Esophagus squamous epithelium (tissue), 4 donors: ENCODE data around the gene SKI.

Experiments used
- POLR2A ChIP-seq, 4 donors: fragments of 450-650 bp; IDR thresholded peaks; one replicate each; pipeline ENCODE4 v1.6.1; 2017; ENCODE audit warnings: antibody characterized with exemption in 4 of 4, mild to moderate bottlenecking in 4 of 4, moderate library complexity in 3 of 4
- TF ChIP-seq, protein P1 (sequence below), 6 experiments: fragments of 450-650 bp in 4 of 6; fragments of 200-600 bp in 2 of 6; sonication (generic) in 2 of 6; IDR thresholded peaks; one replicate each; pipeline ENCODE4 v1.5.1; 2016 to 2019; ENCODE audit warnings: antibody characterized with exemption in 6 of 6, mild to moderate bottlenecking in 4 of 6, moderate library complexity in 4 of 6

DNA sequence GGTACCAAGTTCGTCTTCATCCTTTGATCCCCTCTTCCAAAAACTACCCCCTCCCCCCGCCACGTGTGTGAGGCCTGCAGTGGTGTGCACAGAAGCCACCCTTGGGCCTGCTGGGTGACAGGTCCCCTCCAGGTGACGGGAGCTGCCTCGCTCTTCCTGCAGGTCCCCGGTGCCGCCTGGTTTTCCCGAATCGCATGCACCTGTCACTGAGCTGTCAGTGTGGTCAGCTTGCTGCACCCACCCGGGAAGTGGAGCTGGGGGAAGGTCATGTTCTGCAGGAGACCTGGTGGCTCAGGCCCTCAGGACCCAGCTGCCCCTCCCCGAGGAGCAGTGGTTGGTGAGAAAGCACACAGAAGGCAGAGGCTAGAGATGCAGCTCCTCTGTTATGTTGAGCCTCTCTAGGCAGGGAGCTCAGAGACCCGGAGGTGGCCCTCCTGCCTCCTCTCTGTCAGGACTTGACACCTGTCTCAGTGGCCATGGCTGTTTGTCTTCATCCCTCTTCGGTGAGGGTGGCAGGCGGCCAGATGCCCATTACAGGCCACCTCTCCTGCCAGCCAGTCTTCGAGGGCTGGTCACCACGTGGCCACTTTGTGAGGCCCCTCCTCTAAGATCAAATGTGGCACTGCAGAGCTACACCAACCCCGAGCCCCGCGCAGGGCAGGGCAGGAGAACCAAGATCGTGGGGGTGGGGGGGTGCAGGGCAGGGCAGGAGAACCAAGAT is 60.9 kb downstream of the SKI start:
- no peak for TF ChIP-seq POLR2A (IDR thresholded peaks at IDR 0.05)
- TF ChIP-seq, protein P1, sequence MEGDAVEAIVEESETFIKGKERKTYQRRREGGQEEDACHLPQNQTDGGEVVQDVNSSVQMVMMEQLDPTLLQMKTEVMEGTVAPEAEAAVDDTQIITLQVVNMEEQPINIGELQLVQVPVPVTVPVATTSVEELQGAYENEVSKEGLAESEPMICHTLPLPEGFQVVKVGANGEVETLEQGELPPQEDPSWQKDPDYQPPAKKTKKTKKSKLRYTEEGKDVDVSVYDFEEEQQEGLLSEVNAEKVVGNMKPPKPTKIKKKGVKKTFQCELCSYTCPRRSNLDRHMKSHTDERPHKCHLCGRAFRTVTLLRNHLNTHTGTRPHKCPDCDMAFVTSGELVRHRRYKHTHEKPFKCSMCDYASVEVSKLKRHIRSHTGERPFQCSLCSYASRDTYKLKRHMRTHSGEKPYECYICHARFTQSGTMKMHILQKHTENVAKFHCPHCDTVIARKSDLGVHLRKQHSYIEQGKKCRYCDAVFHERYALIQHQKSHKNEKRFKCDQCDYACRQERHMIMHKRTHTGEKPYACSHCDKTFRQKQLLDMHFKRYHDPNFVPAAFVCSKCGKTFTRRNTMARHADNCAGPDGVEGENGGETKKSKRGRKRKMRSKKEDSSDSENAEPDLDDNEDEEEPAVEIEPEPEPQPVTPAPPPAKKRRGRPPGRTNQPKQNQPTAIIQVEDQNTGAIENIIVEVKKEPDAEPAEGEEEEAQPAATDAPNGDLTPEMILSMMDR (IDR thresholded peaks at IDR 0.05), result no peak
